Measurements from ENCODE around the gene KLF9. TPM values are rescaled to one million over a fixed set of nuclear protein-coding genes. Genes with fewer than 3 reads are reported as not detected.

Gene KLF9
- total RNA-seq, 1 donor from 2014 or later = 91.0 TPM

DNA sequence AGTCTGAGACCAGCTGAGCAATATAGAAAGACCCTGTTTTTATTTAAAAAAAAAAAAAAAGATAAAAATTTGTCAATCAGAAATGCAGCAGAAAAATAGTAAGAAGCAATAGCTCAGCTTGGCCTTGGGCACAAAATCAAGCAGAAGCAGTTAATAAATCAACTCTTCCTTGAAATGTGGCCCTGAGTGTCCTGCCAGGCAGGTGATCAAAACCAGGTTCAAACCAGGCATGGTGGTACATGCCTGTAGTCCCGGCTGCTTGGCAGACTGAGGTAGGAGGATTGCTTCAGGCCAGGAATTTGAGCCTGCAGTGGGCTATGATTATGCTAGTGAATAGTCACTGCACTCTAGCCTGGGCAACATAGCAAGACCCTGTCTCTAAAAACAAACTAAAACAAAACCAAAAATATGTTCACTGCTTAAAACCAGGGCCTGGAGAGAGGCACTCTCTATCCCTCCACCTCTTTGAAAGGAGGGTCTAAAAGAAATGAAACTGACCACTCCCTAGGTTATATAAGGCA is 27.9 kb upstream of the KLF9 start:
- TF ChIP-seq, protein P1, sequence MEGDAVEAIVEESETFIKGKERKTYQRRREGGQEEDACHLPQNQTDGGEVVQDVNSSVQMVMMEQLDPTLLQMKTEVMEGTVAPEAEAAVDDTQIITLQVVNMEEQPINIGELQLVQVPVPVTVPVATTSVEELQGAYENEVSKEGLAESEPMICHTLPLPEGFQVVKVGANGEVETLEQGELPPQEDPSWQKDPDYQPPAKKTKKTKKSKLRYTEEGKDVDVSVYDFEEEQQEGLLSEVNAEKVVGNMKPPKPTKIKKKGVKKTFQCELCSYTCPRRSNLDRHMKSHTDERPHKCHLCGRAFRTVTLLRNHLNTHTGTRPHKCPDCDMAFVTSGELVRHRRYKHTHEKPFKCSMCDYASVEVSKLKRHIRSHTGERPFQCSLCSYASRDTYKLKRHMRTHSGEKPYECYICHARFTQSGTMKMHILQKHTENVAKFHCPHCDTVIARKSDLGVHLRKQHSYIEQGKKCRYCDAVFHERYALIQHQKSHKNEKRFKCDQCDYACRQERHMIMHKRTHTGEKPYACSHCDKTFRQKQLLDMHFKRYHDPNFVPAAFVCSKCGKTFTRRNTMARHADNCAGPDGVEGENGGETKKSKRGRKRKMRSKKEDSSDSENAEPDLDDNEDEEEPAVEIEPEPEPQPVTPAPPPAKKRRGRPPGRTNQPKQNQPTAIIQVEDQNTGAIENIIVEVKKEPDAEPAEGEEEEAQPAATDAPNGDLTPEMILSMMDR (IDR thresholded peaks at IDR 0.05) = no peak
- Histone ChIP-seq H3K9me3 (no peaks in the 10 kb centered on the region), H3K27me3 (no peaks in the 10 kb centered on the region), H3K4me1 (peaks cover 17% of the 10 kb centered on the region), H3K4me3 (no peak overlapping the region), H3K27ac (no peak overlapping the region), H3K36me3 (no peaks in the 10 kb centered on the region)
- no peak for ATAC-seq
- no peak for DNase-seq
- intact Hi-C loops (cut with DNase I) = no loop called here

DNA sequence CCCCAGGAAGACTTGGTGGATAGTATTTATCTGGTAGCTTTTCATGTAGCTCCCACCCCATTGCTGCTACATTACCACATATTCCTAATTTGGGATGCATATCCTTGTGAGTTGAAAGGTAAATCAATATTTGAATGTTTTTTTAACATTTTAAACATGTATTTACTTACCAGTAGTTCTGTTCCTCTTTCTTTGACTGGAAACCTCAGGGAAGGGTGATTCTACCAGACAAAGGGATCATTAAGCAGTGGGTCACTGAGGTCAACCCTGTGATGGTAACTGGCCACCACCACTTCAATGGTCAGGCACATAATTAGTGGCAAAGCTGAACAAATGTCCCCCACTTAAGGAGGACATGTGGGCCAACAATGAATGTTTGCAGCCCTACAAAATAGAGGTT is 27.2 kb upstream of the KLF9 start:
- TF ChIP-seq, protein P1 (IDR thresholded peaks at IDR 0.05) = no peak
- DNase-seq (no peak), ATAC-seq (no peak)
- Histone ChIP-seq H3K4me3 (no peak overlapping the region), H3K4me1 (peaks cover 24% of the 10 kb centered on the region), H3K27ac (no peak overlapping the region), H3K9me3 (no peaks in the 10 kb centered on the region), H3K27me3 (no peaks in the 10 kb centered on the region), H3K36me3 (no peaks in the 10 kb centered on the region)
- intact Hi-C loops (cut with DNase I) = no loop called here

DNA sequence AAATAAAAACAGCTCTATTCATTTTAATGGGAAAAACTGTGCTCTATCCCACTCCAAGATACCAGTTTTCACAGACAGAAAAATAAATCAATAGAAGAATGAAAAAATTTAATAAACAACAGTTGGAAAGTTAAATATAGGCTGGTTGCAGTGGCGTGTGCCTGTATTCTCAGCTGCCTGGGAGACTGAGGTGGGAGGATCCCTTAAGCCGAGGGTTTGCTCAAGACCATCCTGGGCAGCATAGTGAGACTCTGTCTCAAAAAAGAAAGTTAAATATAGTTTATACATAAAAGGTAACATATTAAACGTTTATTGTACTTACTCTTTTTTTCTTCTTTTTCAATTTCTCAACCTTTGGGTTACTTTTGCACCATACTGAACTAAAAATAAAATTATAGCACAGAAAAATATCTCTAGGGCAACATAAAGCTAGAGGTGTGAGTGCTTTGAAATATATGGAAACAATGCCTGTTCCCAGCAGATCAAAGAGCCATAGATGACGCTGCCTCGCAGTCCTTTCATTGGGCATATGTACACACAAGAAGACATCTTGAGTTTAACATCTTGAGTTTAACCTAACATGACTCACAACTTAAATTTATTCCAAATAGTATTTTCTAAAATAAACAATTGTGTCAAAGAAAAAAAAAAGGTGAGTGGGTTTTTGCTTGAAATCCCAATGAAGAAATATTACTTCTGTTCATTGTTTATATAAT is 25.7 kb upstream of the KLF9 start:
- ATAC-seq = no peak
- TF ChIP-seq, protein P1 (IDR thresholded peaks at IDR 0.05) = no peak
- intact Hi-C loops (cut with DNase I) = no loop called here
- H3K27ac ChIP-seq = no peak overlapping the region
- no peaks in the 10 kb centered on the region for H3K9me3 ChIP-seq
- DNase-seq = no peak
- H3K4me3 ChIP-seq = no peak overlapping the region
- H3K4me1 ChIP-seq = peaks cover 33% of the 10 kb centered on the region
- H3K36me3 ChIP-seq = no peaks in the 10 kb centered on the region
- no peaks in the 10 kb centered on the region for H3K27me3 ChIP-seq

DNA sequence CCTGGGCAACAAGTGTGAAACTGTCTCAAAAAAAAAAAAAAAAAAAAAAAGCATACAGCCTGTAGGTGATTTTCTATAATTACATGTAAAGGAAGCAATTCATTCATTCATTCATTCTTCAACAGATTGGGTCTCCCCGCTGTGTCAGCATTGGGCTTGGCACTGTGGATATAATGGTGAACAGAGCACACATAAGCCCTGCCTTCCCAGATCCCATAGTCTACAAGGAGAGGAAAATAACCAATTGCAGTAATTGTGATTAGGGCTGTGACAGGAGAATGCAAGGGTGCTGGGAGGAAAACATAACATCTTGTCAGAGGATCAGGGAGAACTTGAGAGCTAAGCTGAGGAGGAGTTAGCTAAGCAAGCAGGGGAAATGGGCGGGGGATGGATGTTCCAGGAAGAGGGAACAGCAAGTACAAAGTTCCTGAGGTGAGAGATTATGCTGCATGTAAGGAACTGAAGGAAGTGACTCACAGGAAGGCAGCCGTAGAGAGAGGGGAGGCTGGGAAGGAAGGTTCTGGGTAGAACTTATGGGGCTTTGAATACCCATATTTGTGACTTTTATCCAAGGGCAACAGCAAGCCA is 24.0 kb upstream of the KLF9 start:
- no peaks in the 10 kb centered on the region for H3K9me3 ChIP-seq
- H3K4me1 ChIP-seq = peaks cover 33% of the 10 kb centered on the region
- peak overlapping the region; percentile 78 for H3K27ac ChIP-seq
- intact Hi-C loops (cut with DNase I) = no loop called here
- ATAC-seq (peak; percentile 96), DNase-seq (no peak)
- no peaks in the 10 kb centered on the region for H3K36me3 ChIP-seq
- TF ChIP-seq, protein P1 (IDR thresholded peaks at IDR 0.05) = no peak
- H3K4me3 ChIP-seq = no peak overlapping the region
- no peaks in the 10 kb centered on the region for H3K27me3 ChIP-seq

DNA sequence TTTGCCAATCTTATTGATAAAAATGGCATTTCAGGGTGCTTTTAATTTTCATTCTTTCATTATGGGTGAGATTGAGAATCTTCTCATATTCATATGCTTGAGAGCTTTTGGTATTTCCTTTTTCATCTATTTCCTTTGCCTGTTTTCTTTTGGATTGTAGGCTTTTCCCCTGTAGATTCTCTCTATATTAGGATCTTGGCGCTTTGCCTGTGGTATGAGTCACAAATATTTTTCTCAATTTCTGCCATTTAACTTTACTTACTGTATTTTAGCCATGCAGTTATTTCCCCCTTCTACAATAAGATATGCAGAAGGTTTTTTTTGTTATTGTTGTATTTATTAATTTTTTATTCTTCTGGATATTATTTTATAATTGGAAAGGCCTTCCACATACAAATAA is 21.5 kb upstream of the KLF9 start:
- DNase-seq = no peak
- ATAC-seq = no peak
- Histone ChIP-seq H3K36me3 (no peaks in the 10 kb centered on the region), H3K4me3 (no peak overlapping the region), H3K27me3 (no peaks in the 10 kb centered on the region), H3K9me3 (no peaks in the 10 kb centered on the region), H3K4me1 (peaks cover 33% of the 10 kb centered on the region), H3K27ac (peak overlapping the region; percentile 33)
- intact Hi-C loops (cut with DNase I) = no loop called here
- TF ChIP-seq, protein P1 (IDR thresholded peaks at IDR 0.05) = no peak
